Choroid plexus epithelial cell (primary cell): ENCODE results near the gene NFATC1.

Experiments used
- DNase-seq: peaks from one replicate; pipeline ENCODE4 v3.0.0-alpha.2; 2010; ENCODE audit warnings: low read depth
- H3K4me3 ChIP-seq: 2 replicates; pipeline ENCODE4 v1.5.1; 2011; ENCODE audit warnings: low read depth, mild to moderate bottlenecking, control low read depth, low read length, moderate library complexity
- TF ChIP-seq, protein P1 (sequence below): conservative IDR thresholded peaks from 2 replicates; pipeline ENCODE4 v1.5.1; 2011; ENCODE audit warnings: low read depth, mild to moderate bottlenecking, control low read depth, inconsistent platforms, low read length, moderate library complexity

The NFATC1 gene

DNA sequence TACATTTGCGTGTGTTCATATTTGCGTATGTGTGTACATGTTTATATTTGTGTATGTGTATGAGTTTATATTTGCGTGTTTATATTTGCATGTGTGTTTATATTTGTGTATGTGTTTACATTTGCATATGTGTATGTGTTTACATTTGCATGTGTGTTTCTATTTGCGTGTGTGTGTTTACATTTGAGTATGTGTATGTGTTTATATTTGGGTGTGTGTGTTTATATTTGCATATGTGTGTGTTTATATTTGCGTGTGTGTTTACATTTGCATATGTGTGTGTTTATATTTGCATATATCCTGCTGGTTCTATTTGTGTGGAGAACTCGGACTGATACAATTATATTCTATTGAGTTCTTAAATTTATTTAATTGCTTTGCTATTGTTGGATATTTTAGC, 168.7 kb downstream of the NFATC1 start:
- DNase-seq: no peak
- TF ChIP-seq, protein P1, sequence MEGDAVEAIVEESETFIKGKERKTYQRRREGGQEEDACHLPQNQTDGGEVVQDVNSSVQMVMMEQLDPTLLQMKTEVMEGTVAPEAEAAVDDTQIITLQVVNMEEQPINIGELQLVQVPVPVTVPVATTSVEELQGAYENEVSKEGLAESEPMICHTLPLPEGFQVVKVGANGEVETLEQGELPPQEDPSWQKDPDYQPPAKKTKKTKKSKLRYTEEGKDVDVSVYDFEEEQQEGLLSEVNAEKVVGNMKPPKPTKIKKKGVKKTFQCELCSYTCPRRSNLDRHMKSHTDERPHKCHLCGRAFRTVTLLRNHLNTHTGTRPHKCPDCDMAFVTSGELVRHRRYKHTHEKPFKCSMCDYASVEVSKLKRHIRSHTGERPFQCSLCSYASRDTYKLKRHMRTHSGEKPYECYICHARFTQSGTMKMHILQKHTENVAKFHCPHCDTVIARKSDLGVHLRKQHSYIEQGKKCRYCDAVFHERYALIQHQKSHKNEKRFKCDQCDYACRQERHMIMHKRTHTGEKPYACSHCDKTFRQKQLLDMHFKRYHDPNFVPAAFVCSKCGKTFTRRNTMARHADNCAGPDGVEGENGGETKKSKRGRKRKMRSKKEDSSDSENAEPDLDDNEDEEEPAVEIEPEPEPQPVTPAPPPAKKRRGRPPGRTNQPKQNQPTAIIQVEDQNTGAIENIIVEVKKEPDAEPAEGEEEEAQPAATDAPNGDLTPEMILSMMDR: no peak
- H3K4me3 ChIP-seq: no peak overlapping the region

DNA sequence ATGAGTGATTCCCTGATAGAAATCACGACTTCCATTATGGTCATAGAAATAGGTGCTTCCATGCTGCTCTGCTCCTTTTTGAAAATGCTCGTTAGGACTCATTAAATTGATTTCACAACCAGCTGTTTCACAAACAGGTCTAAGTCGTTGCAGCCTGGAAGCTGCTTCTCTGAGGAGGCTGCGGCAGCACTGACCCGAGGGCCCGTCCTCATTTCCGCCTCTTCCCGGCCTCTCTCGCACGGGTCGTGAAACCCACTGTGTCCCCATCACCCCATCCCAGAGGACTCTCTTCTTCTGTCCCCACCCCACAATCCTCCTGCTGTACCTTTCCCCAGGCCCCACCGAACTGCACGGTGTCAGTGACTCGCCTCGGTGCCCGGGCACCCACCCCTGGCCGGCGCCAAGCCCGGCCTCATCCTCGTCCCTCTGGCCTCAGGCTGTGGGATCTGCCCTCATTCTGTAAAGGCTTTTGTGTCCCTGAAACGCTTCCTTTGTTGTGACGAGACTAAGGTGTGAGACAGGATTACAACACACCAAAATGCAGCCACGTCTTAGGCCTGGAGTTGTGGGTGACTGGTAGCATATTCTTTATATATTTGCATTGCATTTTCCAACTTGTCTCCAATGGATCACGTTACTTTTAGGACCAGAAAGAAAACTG, 171.2 kb downstream of the NFATC1 start:
- no peak overlapping the region for H3K4me3 ChIP-seq
- TF ChIP-seq, protein P1: no peak
- no peak for DNase-seq

DNA sequence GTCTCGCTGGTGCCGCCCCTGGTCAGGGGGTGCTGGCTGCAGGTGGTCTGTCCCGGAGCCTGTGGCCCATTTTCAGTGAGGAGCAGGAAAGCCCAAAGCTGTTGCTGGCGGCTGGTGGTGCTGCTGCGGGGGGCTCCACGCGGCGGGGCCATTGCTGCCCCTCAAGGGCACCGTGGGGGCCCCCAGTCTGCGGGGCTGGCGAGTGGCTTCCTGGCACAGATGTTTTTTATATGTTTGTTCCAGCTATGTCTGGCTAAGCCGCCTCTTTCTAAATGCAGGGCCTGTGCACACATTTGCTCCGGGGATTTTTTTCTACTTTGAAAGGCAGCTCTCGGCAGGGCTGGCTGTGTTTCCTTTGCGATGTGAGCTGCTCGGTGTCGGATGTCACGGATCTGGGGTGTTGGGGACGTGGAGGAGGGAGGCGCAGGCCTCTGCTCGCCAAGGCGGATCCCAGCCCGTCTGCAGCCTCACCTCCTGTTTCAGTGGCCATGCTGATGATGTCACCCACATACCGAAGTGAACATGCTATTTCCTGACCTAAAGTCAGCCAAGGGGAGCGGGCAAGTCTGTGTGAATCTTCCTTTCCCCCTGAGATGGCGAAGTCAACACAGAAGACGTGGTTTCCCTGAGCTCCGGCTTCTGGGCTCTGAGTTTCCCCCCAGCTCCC, 171.9 kb downstream of the NFATC1 start:
- TF ChIP-seq, protein P1: no peak
- H3K4me3 ChIP-seq: no peak overlapping the region
- DNase-seq: peak; percentile 94

DNA sequence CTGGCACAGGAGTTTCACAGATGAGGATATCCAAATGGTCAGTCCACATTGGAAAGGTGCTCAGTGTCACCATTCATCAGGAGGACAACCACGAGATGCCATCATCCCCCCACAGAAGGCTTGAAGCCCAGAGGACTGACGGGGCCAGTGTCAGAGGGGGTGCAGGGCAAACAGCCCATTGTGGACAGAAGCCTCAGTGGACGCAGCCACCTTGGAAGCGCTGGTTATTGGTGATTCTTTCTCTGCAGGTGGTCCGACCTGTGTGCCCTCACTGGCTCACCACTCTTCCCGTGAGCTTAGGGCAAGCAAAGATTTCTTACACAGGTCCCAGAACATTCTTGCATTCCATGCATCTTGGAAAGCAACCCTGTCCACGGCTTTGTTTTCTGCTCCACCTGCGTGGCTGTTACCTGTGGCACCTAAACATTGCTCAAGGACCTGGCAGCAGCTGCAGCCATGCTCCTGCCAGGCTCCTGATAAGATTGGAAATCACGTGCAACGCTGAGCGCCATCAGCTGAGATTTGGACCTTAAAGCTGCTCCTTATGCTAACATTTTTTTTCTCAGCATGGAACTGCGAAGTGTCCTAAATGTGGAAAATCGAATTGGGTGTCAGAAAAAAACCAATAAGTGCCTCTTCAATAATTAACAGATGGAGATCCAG, 172.9 kb downstream of the NFATC1 start:
- no peak for DNase-seq
- TF ChIP-seq, protein P1: no peak
- no peak overlapping the region for H3K4me3 ChIP-seq

DNA sequence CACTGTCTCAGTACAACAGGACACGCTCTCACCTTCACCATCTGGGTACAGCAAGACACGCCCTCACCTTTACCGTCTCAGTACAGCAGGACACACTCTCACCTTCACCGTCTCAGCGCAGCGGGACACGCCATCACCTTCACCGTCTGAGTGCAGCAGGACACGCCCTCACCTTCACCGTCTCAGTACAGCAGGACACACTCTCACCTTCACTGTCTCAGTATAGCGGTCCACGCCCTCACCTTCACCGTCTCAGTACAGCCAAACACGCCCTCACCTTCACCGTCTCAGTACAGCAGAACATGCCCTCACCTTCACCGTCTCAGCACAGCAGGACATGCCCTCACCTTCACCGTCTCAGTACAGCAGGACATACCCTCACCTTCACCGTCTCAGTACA, 174.0 kb downstream of the NFATC1 start:
- TF ChIP-seq, protein P1: no peak
- no peak overlapping the region for H3K4me3 ChIP-seq
- no peak for DNase-seq

DNA sequence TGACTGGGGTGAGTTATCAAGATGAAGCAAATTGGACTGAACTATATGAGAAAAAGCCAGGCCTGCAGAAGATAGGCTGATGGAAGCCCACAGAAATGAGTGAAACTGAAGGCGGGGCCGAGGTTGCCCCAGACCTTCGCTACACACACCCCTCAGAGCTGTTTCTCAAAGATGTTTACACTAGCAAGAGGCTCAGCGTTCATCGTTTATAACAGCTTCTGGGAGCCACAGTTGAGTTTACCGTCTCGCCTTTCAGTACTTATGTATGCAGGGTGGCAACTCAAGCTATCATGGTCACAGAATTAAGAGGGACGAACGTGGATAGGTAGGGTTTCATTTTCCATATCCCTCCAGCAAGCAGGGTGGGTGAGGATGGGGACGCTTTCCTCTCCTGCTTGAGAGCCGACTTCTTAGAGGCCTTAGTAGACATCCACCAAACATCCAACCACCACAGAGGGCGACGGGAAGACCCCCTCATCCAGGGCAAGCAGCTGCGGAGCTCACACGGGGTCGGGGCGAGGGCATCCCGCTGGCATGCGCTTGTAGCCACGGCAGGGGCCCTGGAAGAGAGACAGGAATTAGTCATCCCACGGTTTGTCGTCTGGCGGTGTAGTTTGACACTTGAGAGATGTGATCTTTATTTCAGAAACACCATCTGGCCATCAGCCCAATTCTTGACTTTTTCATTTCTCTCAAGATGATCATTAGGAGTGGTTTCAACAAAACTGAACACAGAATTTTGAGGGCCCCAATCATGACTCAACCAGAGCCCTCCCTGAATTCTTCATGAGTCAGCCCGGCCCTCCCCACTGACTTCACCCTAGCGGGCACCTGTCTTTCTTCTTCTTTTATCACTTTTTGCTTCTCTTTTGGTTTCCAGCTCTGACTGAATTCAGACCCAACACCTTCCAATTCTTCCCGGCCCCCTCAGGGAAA, 174.8 kb downstream of the NFATC1 start:
- peak; percentile 60 for DNase-seq
- TF ChIP-seq, protein P1: no peak
- no peak overlapping the region for H3K4me3 ChIP-seq
